Mesendoderm (in vitro differentiated cells): ENCODE measurements around the gene KY.

ENCODE experiments used
- DNase-seq: peaks from one replicate; pipeline ENCODE4 v3.0.0; 2013
- H2AK5ac ChIP-seq: 2 replicates; pipeline ENCODE4 v1.6.1; 2013; ENCODE audit warnings: low read length, inconsistent platforms
- H2BK120ac ChIP-seq: 2 replicates; pipeline ENCODE4 v1.6.1; 2013; ENCODE audit warnings: low read depth, mild to moderate bottlenecking, low read length, moderate library complexity, mixed read lengths
- H2BK15ac ChIP-seq: replicated peaks from 2 replicates; pipeline ENCODE4 v1.6.1; 2013; ENCODE audit warnings: low read depth, mild to moderate bottlenecking, moderate library complexity
- H2BK5ac ChIP-seq: 2 replicates; pipeline ENCODE4 v1.6.1; 2013; ENCODE audit warnings: low read length, inconsistent platforms
- H3K18ac ChIP-seq: 2 replicates; pipeline ENCODE4 v1.6.1; 2013; ENCODE audit warnings: mild to moderate bottlenecking, low read length, mixed read lengths
- H3K23ac ChIP-seq: one replicate; pipeline ENCODE4 v1.6.1; 2013; ENCODE audit warnings: low read length
- H3K27ac ChIP-seq: 2 replicates; pipeline ENCODE4 v1.5.1; 2013; ENCODE audit warnings: low read depth, mild to moderate bottlenecking, inconsistent platforms, low read length, moderate library complexity
- H3K27me3 ChIP-seq: 2 replicates; pipeline ENCODE4 v1.6.1; 2013; ENCODE audit warnings: low read length, control low read depth, mild to moderate bottlenecking, inconsistent platforms; ENCODE audit not compliant: insufficient read depth, poor library complexity
- H3K36me3 ChIP-seq: 2 replicates; pipeline ENCODE4 v1.6.1; 2013; ENCODE audit warnings: low read length, inconsistent platforms; ENCODE audit not compliant: control insufficient read depth, insufficient read depth
- H3K4ac ChIP-seq: one replicate; pipeline ENCODE4 v1.6.1; 2013; ENCODE audit warnings: low read depth, mild to moderate bottlenecking, low read length, moderate library complexity
- H3K4me1 ChIP-seq: 2 replicates; pipeline ENCODE4 v1.6.1; 2013; ENCODE audit warnings: low read depth, low read length, inconsistent platforms; ENCODE audit not compliant: control insufficient read depth
- H3K4me2 ChIP-seq: 2 replicates; pipeline ENCODE4 v1.6.1; 2013; ENCODE audit warnings: low read length
- H3K4me3 ChIP-seq: 2 replicates; pipeline ENCODE4 v1.5.1; 2013; ENCODE audit warnings: mild to moderate bottlenecking, low read length
- H3K56ac ChIP-seq: one replicate; pipeline ENCODE4 v1.6.1; 2013; ENCODE audit warnings: low read length
- H3K79me1 ChIP-seq: 2 replicates; pipeline ENCODE4 v1.6.1; 2013; ENCODE audit warnings: low read length, inconsistent platforms
- H3K79me2 ChIP-seq: 2 replicates; pipeline ENCODE4 v1.6.1; 2013; ENCODE audit warnings: mild to moderate bottlenecking, low read length; ENCODE audit not compliant: control insufficient read depth, insufficient read depth
- H3K9ac ChIP-seq: 2 replicates; pipeline ENCODE4 v1.6.1; 2013; ENCODE audit warnings: low read length, inconsistent platforms
- H4K5ac ChIP-seq: one replicate; pipeline ENCODE4 v1.6.1; 2013; ENCODE audit warnings: low read length
- H4K8ac ChIP-seq: one replicate; pipeline ENCODE4 v1.6.1; 2013; ENCODE audit warnings: low read depth, mild to moderate bottlenecking, control low read depth, low read length, moderate library complexity
- WGBS: extraction: QIAGEN DNeasy Blood & Tissue Kit; methylation state at CpG from one replicate; pipeline ENCODE4 v1.1.7; 2013; ENCODE audit warnings: low lambda C conversion rate, missing lambda C conversion rate; ENCODE audit not compliant: insufficient coverage; ENCODE audit errors: extremely low coverage; 5-methylcytosine and 5-hydroxymethylcytosine counted together

The KY gene

DNA sequence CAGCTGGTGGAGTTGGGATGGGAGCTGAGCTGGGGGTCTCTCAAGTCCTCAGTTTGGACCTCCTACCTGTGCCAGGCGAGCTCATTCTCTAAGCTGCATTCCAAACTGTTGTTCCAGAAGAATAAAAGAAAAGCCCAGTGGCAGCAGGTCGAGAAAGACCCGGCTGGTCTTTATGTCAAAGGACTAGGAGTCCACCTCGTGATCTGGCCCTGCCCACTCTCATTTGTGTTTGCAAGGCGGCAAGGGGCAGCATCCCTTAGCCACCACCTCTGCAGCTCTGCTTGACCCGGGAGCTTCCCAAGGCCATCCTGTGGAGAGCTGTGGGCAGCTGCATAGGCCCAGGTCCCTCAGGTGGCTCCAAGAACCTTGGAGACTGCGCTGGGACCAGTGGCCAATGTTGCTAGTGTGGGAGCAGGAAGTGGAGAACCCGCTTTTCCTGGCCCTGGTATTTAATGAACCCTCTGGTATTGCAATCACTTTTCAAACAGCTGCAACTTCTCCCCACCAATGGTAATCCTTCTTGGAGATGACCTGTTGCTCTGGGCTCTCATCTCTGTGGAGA lies 30.9 kb downstream of the KY start:
- Histone ChIP-seq H3K4ac (no peak overlapping the region), H2BK120ac (no peak overlapping the region), H2BK15ac (no peak overlapping the region), H2BK5ac (no peak overlapping the region), H3K56ac (no peak overlapping the region), H3K4me1 (no peaks in the 10 kb centered on the region), H3K36me3 (no peaks in the 10 kb centered on the region), H3K9ac (no peak overlapping the region), H3K4me3 (no peak overlapping the region), H3K4me2 (no peak overlapping the region), H3K79me2 (no peaks in the 10 kb centered on the region), H4K8ac (no peak overlapping the region), H3K27ac (no peak overlapping the region), H3K18ac (no peak overlapping the region), H3K79me1 (no peaks in the 10 kb centered on the region), H4K5ac (no peak overlapping the region), H3K27me3 (no peaks in the 10 kb centered on the region), H2AK5ac (no peak overlapping the region), H3K23ac (no peak overlapping the region)
- WGBS, result no CpG with 5 or more reads among the region's 8 CpGs
- DNase-seq, result no peak

DNA sequence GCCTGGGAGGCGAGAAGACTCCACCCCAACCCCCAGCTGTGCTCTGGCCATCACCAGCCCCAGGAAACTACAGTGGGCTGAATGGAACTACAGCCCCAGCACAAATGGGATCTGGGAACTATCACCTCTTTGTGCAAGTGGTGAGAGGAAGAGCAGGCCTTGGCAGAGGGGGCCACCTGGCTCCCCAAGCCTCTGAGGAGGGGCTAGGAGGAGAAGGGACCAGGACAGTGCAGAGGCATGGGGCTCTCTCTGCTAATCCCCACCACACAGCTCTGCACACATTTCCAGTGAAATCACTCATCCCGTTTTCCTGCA lies 31.6 kb downstream of the KY start:
- Histone ChIP-seq H2BK15ac (no peak overlapping the region), H2BK5ac (no peak overlapping the region), H3K56ac (no peak overlapping the region), H3K27me3 (no peaks in the 10 kb centered on the region), H3K23ac (no peak overlapping the region), H3K79me1 (no peaks in the 10 kb centered on the region), H2AK5ac (no peak overlapping the region), H3K36me3 (no peaks in the 10 kb centered on the region), H3K27ac (no peak overlapping the region), H2BK120ac (no peak overlapping the region), H3K4me2 (no peak overlapping the region), H3K18ac (no peak overlapping the region), H4K8ac (no peak overlapping the region), H4K5ac (no peak overlapping the region), H3K4ac (no peak overlapping the region), H3K4me1 (no peaks in the 10 kb centered on the region), H3K9ac (no peak overlapping the region), H3K4me3 (no peak overlapping the region), H3K79me2 (no peaks in the 10 kb centered on the region)
- WGBS, result no CpG with 5 or more reads among the region's 2 CpGs
- DNase-seq, result no peak

DNA sequence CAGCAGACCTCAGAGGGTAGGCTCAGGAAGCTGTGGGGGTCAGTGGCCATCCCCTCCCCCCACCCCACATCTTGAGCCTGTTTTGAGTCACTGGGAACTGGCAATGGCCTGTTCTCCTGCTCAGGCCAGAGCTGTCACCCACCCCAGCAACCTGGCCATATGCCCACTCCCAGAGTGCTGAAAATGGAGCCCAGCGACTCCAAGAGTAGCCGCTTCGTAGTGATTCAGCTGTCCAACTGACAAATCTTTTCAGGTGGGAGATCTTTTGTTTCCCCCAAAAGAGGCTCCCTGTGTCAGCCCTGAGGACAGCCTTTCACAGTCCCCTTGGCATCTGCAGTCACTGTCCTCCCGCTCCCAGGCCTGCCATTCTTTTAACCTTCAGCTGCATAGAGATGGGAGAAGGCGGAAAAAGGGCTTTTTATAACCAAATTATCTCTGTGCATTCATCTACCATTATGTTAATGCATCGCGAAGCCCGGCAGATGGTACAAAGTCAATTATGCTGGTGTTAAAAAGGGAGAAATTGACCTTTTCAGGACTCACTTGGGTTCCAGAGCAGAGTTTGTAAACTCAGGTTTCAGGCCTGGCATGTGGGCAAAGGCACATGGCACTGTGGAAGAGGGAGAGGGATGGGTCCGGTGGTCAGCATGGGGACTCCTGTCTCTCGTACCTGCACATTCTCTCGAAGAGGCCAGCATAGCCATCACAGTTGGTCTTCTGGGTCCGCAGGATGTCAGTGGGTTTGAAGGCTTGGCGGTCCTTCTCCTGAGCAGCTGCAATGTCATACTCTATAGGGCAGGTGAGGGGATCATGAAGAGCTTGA lies 32.1 kb downstream of the KY start:
- Histone ChIP-seq H3K27ac (no peak overlapping the region), H3K36me3 (no peaks in the 10 kb centered on the region), H3K79me1 (no peaks in the 10 kb centered on the region), H3K4me2 (no peak overlapping the region), H2BK15ac (no peak overlapping the region), H2BK120ac (no peak overlapping the region), H3K4me3 (no peak overlapping the region), H4K8ac (no peak overlapping the region), H3K4ac (no peak overlapping the region), H3K18ac (no peak overlapping the region), H3K79me2 (no peaks in the 10 kb centered on the region), H3K23ac (no peak overlapping the region), H3K9ac (no peak overlapping the region), H3K56ac (no peak overlapping the region), H4K5ac (no peak overlapping the region), H3K27me3 (no peaks in the 10 kb centered on the region), H2BK5ac (no peak overlapping the region), H3K4me1 (no peaks in the 10 kb centered on the region), H2AK5ac (no peak overlapping the region)
- WGBS, result no CpG with 5 or more reads among the region's 13 CpGs
- DNase-seq, result no peak

DNA sequence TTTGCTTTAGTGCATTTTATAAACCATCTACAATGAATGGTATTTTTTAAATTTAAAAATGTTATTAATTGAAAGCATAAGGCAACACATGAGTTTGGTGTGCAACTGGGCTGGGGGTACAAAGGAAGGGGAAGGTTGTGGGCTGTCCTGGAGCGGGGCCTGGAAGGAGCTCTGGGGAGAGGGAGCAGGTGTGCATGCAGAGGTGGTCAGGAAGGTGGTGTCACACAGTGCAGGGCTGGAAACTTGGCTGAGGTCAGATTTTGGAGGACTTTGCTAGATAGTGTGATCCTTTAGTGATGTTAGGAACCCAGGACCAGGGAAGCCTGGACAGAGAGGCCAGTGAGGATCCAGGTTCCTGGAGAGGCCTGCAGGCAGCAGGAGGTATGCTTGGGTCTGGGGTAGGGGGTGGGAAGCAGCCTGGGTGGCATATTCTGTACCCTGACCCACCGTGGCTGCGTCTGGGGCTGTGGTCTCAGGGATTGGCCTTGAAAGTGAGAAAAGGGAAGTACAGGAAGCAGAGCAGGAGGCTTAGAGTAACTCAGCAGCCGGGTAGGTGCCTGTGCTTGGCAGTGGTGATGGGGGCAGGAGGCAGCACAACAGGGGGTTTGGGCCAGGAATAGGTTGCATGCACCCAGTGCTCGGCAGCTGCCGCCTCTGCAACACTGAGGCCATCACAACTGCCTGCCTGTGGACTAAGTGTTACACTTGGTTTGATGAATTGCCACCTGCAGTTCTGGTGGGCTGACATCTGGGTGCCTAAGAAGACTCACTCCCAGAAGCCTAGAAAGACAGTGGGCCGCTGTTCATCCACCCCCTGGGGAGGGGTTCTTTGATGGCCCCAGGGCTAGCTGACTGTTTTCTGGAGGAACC lies 33.0 kb downstream of the KY start:
- Histone ChIP-seq H3K23ac (no peak overlapping the region), H2BK15ac (no peak overlapping the region), H3K4me3 (no peak overlapping the region), H3K27me3 (no peaks in the 10 kb centered on the region), H3K36me3 (no peaks in the 10 kb centered on the region), H4K5ac (no peak overlapping the region), H4K8ac (no peak overlapping the region), H3K27ac (no peak overlapping the region), H2BK5ac (no peak overlapping the region), H3K9ac (no peak overlapping the region), H3K4ac (no peak overlapping the region), H2BK120ac (no peak overlapping the region), H3K79me1 (no peaks in the 10 kb centered on the region), H3K4me1 (no peaks in the 10 kb centered on the region), H2AK5ac (no peak overlapping the region), H3K18ac (no peak overlapping the region), H3K56ac (no peak overlapping the region), H3K79me2 (no peaks in the 10 kb centered on the region), H3K4me2 (no peak overlapping the region)
- no CpG with 5 or more reads among the region's 7 CpGs for WGBS
- no peak for DNase-seq

DNA sequence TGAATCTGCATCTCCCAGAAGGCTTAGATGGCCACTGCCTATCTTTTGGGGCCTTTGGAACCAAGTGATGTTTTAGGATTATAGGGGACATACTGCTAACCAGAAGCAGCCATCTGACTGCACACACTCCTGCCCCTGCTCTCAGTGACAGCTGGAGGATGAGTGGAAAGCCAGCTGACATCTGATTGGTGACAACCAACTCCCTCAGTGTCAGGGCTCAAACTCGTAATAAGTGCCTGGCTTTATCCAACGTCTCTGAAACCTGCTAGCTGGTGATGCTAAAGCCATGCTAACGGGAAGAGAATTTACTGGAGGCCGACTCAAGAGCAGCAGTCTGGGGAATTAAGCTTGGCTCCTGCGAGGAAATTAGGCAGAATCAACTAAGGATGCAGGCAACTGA lies 35.1 kb downstream of the KY start:
- no peak overlapping the region for H3K27ac ChIP-seq
- no peak overlapping the region for H3K9ac ChIP-seq
- no peak for DNase-seq
- no peak overlapping the region for H3K18ac ChIP-seq
- no peak overlapping the region for H3K56ac ChIP-seq
- no peak overlapping the region for H2BK5ac ChIP-seq
- no peaks in the 10 kb centered on the region for H3K79me2 ChIP-seq
- no peak overlapping the region for H2BK15ac ChIP-seq
- H3K4me3 ChIP-seq, result no peak overlapping the region
- H3K4ac ChIP-seq, result no peak overlapping the region
- no peaks in the 10 kb centered on the region for H3K27me3 ChIP-seq
- H2AK5ac ChIP-seq, result no peak overlapping the region
- H4K8ac ChIP-seq, result no peak overlapping the region
- no peaks in the 10 kb centered on the region for H3K36me3 ChIP-seq
- no peaks in the 10 kb centered on the region for H3K79me1 ChIP-seq
- no peak overlapping the region for H3K4me2 ChIP-seq
- H2BK120ac ChIP-seq, result no peak overlapping the region
- H4K5ac ChIP-seq, result no peak overlapping the region
- no CpG with 5 or more reads among the region's 5 CpGs for WGBS
- no peaks in the 10 kb centered on the region for H3K4me1 ChIP-seq
- no peak overlapping the region for H3K23ac ChIP-seq
